LHCN-M2 (cell line): ENCODE data around the gene PABPC5. TPM values are rescaled to one million over a fixed set of nuclear protein-coding genes. Genes with fewer than 3 reads are reported as not detected.

Source experiments
- DNase-seq: peaks from one replicate; pipeline ENCODE4 v3.0.0-alpha.2; 2012; ENCODE audit warnings: low read depth
- polyA plus RNA-seq: library from polyadenylated mRNA; unstranded; fragments of >200 nt; gene quantifications from one replicate; pipeline ENCODE4 v1.2.1, GENCODE V29; 2012; ENCODE audit warnings: missing spikeins
- total RNA-seq: library from RNA; depleted of rRNA; stranded (reverse); fragments of >200 nt; gene quantifications from 2 replicates; pipeline ENCODE4 v1.2.3, GENCODE V29; 2014; rRNA removed

The PABPC5 gene
- total RNA-seq: 2.2 and 3.7 TPM in 2 replicates
- 1.2 TPM for polyA plus RNA-seq

DNA sequence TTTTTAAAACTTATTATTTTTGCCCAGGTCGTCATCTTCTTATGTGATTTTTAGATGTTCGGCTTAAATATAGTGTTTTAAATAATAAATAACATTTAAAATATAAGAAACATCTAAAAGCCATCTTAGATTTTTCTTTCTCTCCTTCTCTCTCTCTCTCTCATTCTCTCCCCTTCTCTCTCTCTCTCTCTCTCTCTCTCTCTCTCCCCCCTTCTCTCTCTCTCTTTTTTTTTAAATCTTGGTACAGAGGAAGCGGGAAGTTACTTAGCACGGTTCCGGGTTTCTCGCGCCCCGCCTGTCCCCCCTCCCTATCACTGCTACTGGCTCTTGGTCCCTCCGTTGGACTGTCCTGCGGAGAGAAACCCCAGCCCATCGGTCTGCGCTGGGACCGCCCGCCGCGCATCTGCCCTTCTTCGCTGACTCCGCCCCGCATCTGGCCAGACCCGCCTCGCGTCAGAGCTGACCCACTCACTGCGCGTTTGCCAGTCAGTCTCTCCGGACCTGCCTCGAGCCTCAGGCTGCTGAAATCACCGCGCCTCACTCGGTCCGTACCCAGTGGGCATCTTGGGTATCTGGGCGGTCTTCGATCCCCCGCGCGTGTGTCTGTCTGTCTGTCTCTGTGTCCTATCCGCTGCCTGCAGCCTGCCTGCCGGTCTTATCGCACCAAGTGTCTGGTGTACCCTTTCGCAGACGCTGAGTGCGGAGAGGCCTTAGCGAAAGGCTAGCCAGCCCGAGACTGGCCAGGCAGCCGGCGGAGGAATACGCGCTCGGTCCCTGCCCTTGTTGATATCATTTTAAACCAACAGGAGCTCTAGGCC lies at the start of gene PABPC5:
Gene PABPC5, plus strand, starts transcription at position 489 of the 818 bp plus-strand sequence. CDS start 739 bp downstream, outside the sequence.
- DNase-seq: peak; percentile 81

DNA sequence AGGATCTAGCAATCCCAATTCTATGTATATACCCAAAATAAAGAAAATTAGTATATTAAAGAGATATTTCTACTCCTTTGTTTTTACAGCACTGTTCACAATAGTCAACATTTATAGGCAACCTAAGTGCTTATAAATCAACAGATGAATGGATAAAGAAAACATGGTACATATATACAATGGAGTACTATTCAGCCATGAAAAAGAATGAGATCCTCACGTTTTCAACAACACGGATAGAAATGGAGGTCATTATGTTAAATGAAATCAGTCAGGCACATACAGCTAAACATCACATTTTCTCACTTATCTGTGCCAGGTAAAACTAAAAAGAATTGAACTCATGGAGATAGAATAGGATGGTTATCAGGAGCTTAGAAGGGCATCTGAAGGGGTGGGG lies 45.6 kb upstream of the PABPC5 start:
- DNase-seq: no peak

DNA sequence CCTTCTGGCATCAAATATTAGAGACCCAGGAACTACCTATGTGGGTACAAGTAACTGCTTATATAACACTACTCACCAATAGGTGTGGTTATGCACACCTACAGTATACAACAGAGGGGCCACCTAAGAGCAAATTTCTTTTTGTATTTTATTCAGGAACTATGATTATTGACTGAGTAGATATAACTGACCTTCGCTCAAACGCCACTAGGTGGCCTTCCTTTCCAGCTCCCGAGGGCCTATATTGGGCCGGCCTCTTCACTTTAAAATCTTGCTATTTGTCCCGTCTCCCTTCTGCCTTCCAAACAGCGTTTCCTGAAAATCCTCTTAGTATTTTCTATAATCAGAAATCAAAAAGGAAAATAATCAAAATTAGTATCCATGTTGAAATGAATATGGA lies 19.9 kb upstream of the PABPC5 start:
- DNase-seq: no peak

DNA sequence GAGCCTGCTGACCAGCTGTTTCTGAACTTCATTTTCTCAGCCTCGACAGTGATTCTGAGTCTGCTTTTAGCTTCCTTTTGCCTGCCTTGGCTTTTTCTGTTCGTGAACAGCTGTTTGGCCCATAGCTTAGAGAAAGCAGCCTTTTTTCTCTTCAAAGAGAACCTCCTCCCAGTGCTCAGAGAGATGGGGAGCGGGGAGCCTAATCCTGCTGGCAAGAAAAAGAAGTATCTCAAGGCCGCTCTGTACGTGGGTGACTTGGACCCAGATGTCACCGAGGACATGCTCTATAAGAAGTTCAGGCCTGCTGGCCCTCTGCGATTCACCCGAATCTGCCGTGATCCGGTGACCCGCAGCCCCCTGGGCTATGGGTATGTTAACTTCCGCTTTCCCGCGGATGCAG lies 756 bp downstream of the PABPC5 start:
- peak; percentile 22 for DNase-seq
